Occipital lobe (tissue), 2 donors: ENCODE measurements around the gene CD34. TPM values are rescaled to one million over a fixed set of nuclear protein-coding genes. Genes with fewer than 3 reads are reported as not detected.

Experiments used
- DNase-seq: peaks from one replicate; lab custom pipeline; 2025; lab: John Stamatoyannopoulos, UW
- total RNA-seq: library from RNA; depleted of rRNA; stranded (reverse); fragments of >200 nt; gene quantifications from one replicate; pipeline ENCODE4 v1.2.3, GENCODE V29; 2014

The CD34 gene
- total RNA-seq, 1 donor from 2014 or later = 1.6 TPM

- DNase-seq = no peak
These were observed 54.5 kb downstream of the CD34 start for GRCh38 chr1:207856276-207857023.

GRCh38 chr1:207854001-207854400 is 56.9 kb downstream of the CD34 start:
- DNase-seq = no peak

GRCh38 chr1:207853372-207853757 is 57.6 kb downstream of the CD34 start:
- no peak for DNase-seq

- no peak for DNase-seq
These were observed 58.2 kb downstream of the CD34 start for GRCh38 chr1:207852576-207853371.

DNA sequence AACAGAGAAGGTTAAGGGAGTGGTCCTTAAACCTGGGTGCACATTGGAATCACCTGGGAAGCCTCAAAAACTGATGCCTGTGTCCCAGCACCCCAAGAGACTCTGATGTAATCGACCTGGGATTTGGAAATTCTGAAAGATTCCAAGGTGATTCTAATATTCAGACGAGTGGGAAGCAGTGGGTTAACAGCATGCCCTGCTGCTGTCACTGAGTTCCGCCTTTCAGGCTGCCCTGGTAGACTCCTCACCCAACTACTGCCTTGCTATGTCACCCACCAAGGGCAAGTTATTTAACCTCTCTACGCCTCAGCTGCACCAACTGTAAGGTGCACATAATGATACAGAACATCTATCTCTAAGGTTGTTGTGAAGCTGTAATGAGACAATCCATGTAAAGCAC is 59.2 kb downstream of the CD34 start:
- no peak for DNase-seq

DNA sequence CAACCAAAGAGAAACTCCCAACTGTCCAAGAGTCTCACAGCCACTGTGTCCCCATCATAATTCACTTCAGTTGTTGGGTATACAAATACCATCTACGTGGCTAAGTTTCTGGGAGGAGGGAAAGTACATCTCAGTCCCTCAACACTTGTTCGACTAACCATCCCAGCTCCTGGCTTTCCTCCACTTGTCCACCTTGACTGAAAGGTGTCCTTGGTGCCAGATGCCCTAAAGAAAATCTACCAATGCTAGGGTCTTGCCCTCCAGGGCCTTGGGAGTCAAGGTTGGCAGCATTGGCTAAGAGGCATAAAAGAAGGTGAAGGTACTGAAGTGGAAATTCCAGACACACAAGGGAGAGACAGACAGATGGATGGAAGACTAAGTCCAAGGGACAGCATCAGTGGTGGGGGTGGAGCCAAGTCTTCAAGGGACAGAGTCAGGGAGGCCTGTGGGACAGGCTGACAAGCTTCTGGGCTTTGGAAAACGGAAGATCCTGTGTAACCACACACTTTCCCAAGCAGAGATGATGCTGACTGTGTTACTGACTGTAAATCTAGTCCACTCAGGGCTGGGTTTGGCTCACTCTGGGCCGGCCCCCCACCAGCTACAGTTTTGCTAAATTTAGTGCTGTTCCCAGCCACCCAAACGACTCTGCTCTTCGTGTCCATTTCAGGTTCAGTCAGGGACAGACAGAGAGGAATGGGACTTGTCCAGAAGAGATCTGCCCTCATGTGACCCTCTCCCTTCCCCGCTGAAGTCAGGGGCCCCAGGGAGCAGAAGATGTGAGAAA is 60.1 kb downstream of the CD34 start:
- no peak for DNase-seq

DNA sequence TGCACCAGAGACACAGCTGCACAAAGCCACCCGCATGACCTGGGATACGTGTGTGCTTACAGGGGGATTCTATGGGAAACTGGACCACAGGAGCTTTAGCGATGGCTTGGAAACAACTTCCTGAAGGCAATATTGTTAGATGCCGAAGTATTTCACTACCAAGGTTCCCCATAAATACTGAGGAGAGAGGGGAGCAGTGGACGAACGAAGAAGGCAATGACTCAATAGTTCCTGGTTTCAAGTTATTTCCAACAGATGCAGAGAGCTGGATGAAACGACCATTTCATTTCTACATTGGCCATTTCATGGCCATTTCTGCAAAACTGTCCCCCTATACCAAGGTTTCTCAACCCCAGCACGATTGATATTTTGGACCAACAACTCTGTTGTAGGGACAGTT is 61.3 kb downstream of the CD34 start:
- no peak for DNase-seq

DNA sequence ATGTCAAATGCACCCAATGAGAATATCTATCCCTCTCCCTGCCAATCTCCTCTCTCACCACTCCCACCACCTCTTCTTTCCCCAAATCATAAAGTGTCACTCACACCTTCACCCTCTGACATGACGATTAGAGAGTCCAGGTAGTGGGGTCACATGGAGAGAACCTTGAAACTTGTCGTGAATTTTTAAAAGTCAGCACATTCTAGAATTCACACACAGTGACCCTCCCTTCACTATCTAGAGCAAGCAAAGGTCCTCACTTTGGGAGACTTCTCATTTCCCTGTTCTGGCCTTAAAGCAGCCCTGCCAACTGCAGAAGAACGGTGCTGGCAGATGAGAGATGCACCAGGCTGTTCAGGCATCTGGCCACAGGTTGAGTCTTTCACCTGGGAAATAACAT is 61.9 kb downstream of the CD34 start:
- DNase-seq = no peak

- DNase-seq = no peak
These were observed 62.7 kb downstream of the CD34 start for GRCh38 chr1:207848234-207848633.

DNA sequence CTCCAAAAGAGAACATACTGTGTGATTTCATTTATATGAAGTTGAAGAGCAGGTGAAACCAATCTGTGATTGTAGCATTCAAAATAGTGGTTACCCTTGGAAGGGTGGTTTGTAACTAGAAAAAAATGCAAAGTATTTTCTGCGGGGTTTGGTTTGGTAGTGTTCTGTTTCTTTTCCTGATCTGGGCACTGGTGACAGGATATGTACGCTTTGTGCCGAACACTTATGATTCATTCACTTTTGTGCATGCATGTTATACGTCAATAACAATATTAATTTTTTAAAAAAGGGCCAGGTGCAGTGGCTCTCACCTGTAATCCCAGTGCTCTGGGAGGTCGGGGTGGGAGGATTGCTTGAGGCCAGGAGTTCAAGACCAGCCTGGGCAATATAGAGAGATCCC is 63.8 kb downstream of the CD34 start:
- DNase-seq = no peak

DNA sequence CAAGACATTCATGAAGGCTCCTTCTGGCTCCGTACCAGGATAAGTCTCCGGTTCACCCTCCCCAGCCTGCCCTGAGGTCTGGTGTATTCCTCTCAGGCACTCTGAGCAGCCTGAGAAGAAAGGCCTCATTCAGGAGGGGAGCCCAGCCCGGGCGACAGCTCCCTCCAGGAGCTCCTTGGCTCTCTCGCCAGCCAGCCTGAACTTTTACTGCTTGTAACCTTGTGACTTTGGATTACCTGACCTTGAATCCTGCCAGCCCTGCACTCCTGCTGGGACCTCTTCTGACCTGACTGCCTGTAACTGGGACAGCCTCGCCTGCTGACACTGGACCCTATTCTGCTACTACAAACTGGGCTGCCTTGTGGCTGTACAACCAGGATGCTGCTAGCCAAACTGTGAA is 65.8 kb downstream of the CD34 start:
- DNase-seq = no peak

- DNase-seq = no peak
These were observed 66.6 kb downstream of the CD34 start for GRCh38 chr1:207844371-207844770.

DNA sequence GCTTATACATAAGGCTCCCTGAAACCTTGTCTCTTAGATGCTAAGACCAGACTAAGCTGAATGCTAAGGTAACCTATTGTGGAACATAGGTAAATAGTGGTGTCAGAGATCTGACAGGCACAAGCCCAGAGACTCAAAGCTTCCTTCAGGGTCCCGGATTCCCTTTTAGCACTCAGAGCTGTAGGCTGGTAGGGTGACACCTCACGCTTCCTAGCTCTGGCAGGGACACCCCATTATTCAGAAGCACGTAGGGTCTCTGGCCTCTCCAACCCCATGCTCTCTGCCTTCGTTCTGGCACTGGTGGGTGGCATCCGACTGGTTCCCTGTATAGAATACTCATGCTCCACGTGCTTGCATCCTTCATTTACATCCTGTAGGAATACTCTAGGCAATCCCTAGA is 68.4 kb downstream of the CD34 start:
- no peak for DNase-seq

DNA sequence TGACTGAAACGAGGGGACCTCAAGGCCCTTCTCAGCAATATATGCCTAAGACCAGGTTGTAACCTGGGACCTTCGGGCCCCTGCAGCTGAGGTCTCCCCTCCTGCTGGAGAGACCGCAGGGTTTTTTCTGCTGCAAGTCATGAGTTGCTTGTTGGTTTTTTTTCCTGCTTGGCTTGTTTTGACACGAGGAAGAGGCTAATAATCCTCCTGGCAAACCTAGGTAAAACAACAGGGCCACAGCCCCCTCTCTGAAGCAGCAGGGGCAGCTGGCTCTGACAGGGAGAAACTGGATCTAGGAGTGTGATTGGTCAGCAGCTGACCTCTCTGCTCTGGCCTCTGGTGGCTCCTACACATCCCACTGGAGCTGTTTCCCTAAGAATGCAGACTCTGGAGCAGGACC is 69.0 kb downstream of the CD34 start:
- no peak for DNase-seq

DNA sequence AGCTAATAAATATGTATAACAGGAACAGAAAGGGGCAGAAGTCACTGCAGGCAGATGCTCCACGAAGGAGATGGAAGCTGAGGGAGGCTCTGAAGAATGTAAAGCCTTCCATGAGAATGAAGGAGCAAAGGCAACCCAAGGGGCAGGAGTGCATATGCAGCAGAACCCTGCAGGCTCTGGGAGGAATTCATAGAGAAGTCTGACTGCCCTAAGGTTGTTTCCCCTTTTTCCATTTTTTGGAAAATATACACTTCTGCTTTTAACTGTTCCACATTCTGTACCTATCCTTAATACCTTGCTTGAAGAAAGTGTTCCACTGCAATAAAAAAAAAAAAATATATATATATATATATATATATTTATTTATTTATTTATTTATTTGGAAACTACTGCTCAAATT is 69.6 kb downstream of the CD34 start:
- no peak for DNase-seq

DNA sequence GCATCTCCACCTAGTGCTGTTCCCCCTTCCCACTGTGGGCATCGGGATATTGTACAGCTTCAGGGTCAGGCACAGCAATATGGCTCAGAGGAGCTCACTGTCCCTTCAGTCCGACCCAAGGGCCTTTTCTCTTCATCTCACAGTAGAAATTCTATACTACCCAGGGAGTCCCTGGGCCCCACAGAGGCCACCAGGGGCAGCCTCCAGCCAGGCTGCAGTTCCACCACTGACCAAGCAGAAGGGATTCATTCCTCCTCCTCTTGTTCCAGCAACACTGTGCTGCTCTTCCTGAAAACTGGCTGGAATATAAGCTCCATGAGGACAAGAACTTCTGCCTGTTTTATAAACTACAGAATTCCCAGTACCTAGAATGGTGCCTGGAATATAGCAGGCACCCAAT is 70.5 kb downstream of the CD34 start:
- no peak for DNase-seq

DNA sequence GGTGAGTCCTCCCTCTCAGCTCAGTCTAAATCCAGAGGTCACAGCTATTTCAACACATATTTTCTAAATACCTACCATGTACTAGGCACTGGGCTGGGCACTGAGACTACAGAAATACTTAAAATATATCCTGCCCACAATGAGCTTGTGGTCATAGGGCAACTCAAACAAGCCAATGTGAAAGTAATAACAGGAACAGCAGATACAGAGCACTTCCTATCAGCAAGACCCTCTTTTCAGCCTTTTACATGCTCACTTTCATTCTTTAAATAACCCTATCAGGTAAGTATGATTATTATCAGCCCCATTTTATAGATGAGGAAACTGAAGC is 71.9 kb downstream of the CD34 start:
- no peak for DNase-seq

DNA sequence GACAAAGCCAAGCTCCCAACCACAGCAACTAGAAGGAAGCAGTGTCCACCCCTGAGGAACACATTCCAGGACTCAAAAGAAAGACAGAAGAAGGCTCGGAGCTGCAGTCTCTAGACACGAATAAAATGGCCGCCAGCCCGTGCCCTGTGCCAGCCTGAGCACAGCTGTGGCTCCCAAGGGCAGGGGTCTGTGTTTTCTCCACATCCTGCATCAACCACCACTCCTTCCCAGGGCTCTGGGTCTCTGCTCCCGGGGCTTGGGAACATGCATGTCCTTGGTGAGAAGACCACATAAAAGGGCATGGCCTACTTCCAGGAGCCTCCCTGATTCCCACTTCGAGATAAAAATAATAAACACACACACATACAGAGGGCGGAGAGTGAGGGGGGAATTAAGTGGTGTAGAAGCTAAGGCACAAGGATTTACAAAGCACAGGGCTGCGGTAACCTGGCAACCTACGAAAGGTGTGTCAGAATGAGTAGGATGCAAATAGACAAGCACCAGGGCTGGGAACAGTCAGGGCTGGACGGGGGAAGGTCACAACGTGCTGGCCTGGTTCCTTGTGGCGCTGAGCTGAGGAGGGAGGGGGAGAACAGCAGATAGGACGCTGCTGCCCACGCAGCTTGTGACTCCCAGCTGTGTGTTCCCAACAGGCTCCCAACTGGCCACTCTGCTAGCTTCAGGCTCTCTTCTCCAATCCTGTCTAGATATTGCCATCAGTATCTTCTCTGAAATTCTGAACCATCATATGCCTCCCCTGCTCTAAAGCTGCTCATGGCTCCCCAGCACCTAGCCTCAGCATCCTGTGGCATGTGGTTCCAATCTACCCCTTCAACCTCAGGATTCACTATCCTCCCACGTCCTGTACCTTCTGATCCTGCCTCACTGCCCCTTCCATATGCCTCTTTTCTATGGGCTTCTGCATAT is 72.5 kb downstream of the CD34 start:
- peak; percentile 62 for DNase-seq

- no peak for DNase-seq
These were observed 73.3 kb downstream of the CD34 start for GRCh38 chr1:207837673-207838072.

DNA sequence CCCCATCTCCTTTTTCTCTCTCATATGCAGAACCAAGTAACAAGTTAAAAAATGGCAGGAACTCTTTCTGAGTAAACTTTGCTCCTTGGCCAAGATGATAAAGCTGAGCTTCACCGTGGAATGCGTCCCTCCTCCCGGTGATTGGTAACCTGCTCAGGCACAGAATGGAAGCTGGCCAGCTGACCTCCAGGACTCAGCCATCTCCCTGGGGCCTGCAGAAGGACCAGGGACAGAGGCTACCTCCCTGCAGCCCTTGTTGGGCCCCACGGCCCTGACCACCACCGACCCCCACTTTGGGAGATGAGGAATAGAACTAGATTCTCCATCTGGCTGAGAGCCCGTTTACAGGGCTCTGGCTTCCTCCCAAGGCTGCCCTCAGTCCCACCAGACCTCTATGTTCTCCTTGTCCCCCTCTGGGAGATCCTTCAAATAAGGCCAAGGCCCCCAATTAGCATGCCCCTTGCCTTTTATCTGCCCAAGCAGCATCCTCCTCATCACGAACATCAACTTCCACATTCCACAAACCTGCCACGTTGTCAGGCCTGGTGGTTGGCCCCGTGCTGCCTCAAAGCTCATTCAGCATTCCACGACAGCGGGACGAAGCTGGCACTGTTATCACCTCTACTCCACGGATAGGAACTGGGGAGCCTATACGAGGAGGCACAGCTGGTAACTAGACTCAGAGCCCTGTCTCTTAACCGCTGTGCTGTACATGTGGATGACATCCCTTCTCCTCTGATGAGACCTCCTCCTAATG is 74.2 kb downstream of the CD34 start:
- DNase-seq = no peak

- DNase-seq = no peak
These were observed 75.0 kb downstream of the CD34 start for GRCh38 chr1:207835958-207836357.
